Astrocyte (in vitro differentiated cells and primary cell): ENCODE results near the gene TMEM192. TPM values are rescaled to one million over a fixed set of nuclear protein-coding genes. Genes with fewer than 3 reads are reported as not detected.
"Not testable (repeated sequence)": the region's sequence is repeated elsewhere in the genome, so short reads cannot be mapped to it uniquely, and the experiment has no call there.

ENCODE experiments used
- DNase-seq: peaks from one replicate; pipeline ENCODE4 v3.0.0-alpha.2; 2010; ENCODE audit warnings: low read depth
- FAIRE-seq: peaks from 2 replicates; lab custom pipeline; 2011; peaks lifted over from hg19 to GRCh38; lab: Jason Lieb, UNC
- H2AFZ ChIP-seq: 2 replicates; pipeline ENCODE4 v1.6.0; 2012; ENCODE audit warnings: low read depth, low read length, inconsistent platforms
- H3K27ac ChIP-seq: 2 replicates; pipeline ENCODE4 v1.5.1; 2011; ENCODE audit warnings: low read depth, low read length, inconsistent platforms
- H3K27me3 ChIP-seq: 2 replicates; pipeline ENCODE4 v1.6.0; 2011; ENCODE audit warnings: low read length, inconsistent platforms; ENCODE audit not compliant: insufficient read depth
- H3K36me3 ChIP-seq: 2 replicates; pipeline ENCODE4 v1.5.1; 2011; ENCODE audit warnings: low read length, inconsistent platforms; ENCODE audit not compliant: insufficient read depth
- H3K4me1 ChIP-seq: 2 replicates; pipeline ENCODE4 v1.5.1; 2011; ENCODE audit warnings: low read length, inconsistent platforms; ENCODE audit not compliant: insufficient read depth
- H3K4me2 ChIP-seq: 2 replicates; pipeline ENCODE4 v1.6.0; 2012; ENCODE audit warnings: low read length, inconsistent platforms
- H3K4me3 ChIP-seq: 2 replicates; pipeline ENCODE4 v1.5.1; 2011; ENCODE audit warnings: low read depth, mild to moderate bottlenecking, low read length, inconsistent platforms; ENCODE audit not compliant: insufficient read depth
- H3K79me2 ChIP-seq: 2 replicates; pipeline ENCODE4 v1.6.0; 2012; ENCODE audit warnings: mild to moderate bottlenecking, low read length, inconsistent platforms; ENCODE audit not compliant: insufficient read depth
- H3K9ac ChIP-seq: 2 replicates; pipeline ENCODE4 v1.6.0; 2012; ENCODE audit warnings: mild to moderate bottlenecking, low read length, inconsistent platforms
- H3K9me3 ChIP-seq: 2 replicates; pipeline ENCODE4 v1.5.1; 2012; ENCODE audit warnings: low read depth, mild to moderate bottlenecking, low read length, inconsistent platforms; ENCODE audit not compliant: insufficient read depth
- H4K20me1 ChIP-seq: 2 replicates; pipeline ENCODE4 v1.6.0; 2012; ENCODE audit warnings: low read length, inconsistent platforms; ENCODE audit not compliant: insufficient read depth
- H3K27ac Mint-ChIP-seq: one replicate; pipeline ENCODE4 v1.8.0; 2021; ENCODE audit warnings: mild to moderate bottlenecking, mixed read lengths; ENCODE audit not compliant: unreplicated experiment
- H3K27me3 Mint-ChIP-seq: one replicate; pipeline ENCODE4 v1.8.0; 2021; ENCODE audit warnings: low read depth, mixed read lengths; ENCODE audit not compliant: unreplicated experiment
- H3K36me3 Mint-ChIP-seq: one replicate; pipeline ENCODE4 v1.8.0; 2021; ENCODE audit warnings: low read depth, mixed read lengths; ENCODE audit not compliant: unreplicated experiment
- H3K4me1 Mint-ChIP-seq: one replicate; pipeline ENCODE4 v1.8.0; 2021; ENCODE audit warnings: low read depth, mixed read lengths; ENCODE audit not compliant: unreplicated experiment
- H3K4me3 Mint-ChIP-seq: one replicate; pipeline ENCODE4 v1.8.0; 2021; ENCODE audit warnings: mild to moderate bottlenecking, moderate library complexity, mixed read lengths; ENCODE audit not compliant: unreplicated experiment
- H3K9me3 Mint-ChIP-seq: one replicate; pipeline ENCODE4 v1.8.0; 2021; ENCODE audit warnings: mild to moderate bottlenecking, mixed read lengths; ENCODE audit not compliant: unreplicated experiment
- CTCF ChIP-seq: IDR thresholded peaks from 2 replicates; pipeline ENCODE4 v1.5.1; 2011; ENCODE audit warnings: low read depth, mild to moderate bottlenecking, inconsistent platforms, low read length, moderate library complexity; ENCODE audit not compliant: insufficient read depth
- EZH2 ChIP-seq: IDR thresholded peaks from 2 replicates; pipeline ENCODE4 v1.6.1; 2012; ENCODE audit warnings: mild to moderate bottlenecking, low read length, inconsistent platforms; ENCODE audit not compliant: insufficient read depth
- total RNA-seq: library from RNA; stranded (reverse); gene quantifications from 2 replicates; pipeline ENCODE4 v1.2.1, GENCODE V29; 2021

Gene TMEM192
- total RNA-seq, 1 donor from 2014 or later, result 20.2 TPM

GRCh38 chr4:165095291-165095690, 17.4 kb downstream of the TMEM192 start:
- Histone ChIP-seq H3K27ac (no peak overlapping the region), H4K20me1 (no peaks in the 10 kb centered on the region), H3K4me2 (no peak overlapping the region), H2AFZ (no peak overlapping the region), H3K4me1 (no peaks in the 10 kb centered on the region), H3K79me2 (no peaks in the 10 kb centered on the region), H3K4me3 (no peak overlapping the region), H3K9ac (no peak overlapping the region), H3K27me3 (no peaks in the 10 kb centered on the region), H3K36me3 (no peaks in the 10 kb centered on the region), H3K9me3 (no peaks in the 10 kb centered on the region)
- no peaks in the 10 kb centered on the region for H3K9me3 Mint-ChIP-seq
- H3K36me3 Mint-ChIP-seq, result peaks cover 1% of the 10 kb centered on the region
- H3K27ac Mint-ChIP-seq, result no peak overlapping the region
- no peaks in the 10 kb centered on the region for H3K27me3 Mint-ChIP-seq
- no peaks in the 10 kb centered on the region for H3K4me1 Mint-ChIP-seq
- no peak overlapping the region for H3K4me3 Mint-ChIP-seq
- TF ChIP-seq EZH2, result no peak
- no peak for TF ChIP-seq CTCF
- no peak for FAIRE-seq
- no peak for DNase-seq

- no peaks in the 10 kb centered on the region for H3K27me3 ChIP-seq
- Mint-ChIP-seq H3K4me3 (no peak overlapping the region), H3K36me3 (peaks cover 1% of the 10 kb centered on the region), H3K9me3 (no peaks in the 10 kb centered on the region), H3K4me1 (no peaks in the 10 kb centered on the region), H3K27ac (no peak overlapping the region), H3K27me3 (no peaks in the 10 kb centered on the region)
- H3K79me2 ChIP-seq, result no peaks in the 10 kb centered on the region
- H2AFZ ChIP-seq, result no peak overlapping the region
- FAIRE-seq (no peak), DNase-seq (no peak)
- no peak overlapping the region for H3K27ac ChIP-seq
- no peaks in the 10 kb centered on the region for H3K36me3 ChIP-seq
- H3K9ac ChIP-seq, result no peak overlapping the region
- H3K4me3 ChIP-seq, result no peak overlapping the region
- H4K20me1 ChIP-seq, result no peaks in the 10 kb centered on the region
- no peak overlapping the region for H3K4me2 ChIP-seq
- no peaks in the 10 kb centered on the region for H3K4me1 ChIP-seq
- no peaks in the 10 kb centered on the region for H3K9me3 ChIP-seq
- no peak for TF ChIP-seq EZH2
- TF ChIP-seq CTCF, result no peak
Observed at GRCh38 chr4:165094873-165095272, 17.8 kb downstream of the TMEM192 start.

- H3K36me3 Mint-ChIP-seq, H3K9me3 Mint-ChIP-seq, H3K79me2 ChIP-seq, H3K4me3 ChIP-seq, H2AFZ ChIP-seq, H3K9me3 ChIP-seq, H3K27me3 ChIP-seq, H3K4me1 Mint-ChIP-seq, DNase-seq, H3K36me3 ChIP-seq, H3K4me2 ChIP-seq, H3K27ac ChIP-seq, H3K4me3 Mint-ChIP-seq, H3K27ac Mint-ChIP-seq, H3K4me1 ChIP-seq, H3K9ac ChIP-seq, H3K27me3 Mint-ChIP-seq, FAIRE-seq, H4K20me1 ChIP-seq: not testable (repeated sequence)
Observed at GRCh38 chr4:165092187-165092586, 20.5 kb downstream of the TMEM192 start.
